C4-2B (cell line): ENCODE measurements around the gene IFITM1.
"Not testable (repeated sequence)": the region's sequence is repeated elsewhere in the genome, so short reads cannot be mapped to it uniquely, and the experiment has no call there.

Experiments used
- H3K27ac ChIP-seq: fragments of 450-650 bp; 2 replicates; pipeline ENCODE4 v1.5.1; 2017
- ZFX ChIP-seq: fragments of 450-650 bp; IDR thresholded peaks from 2 replicates; pipeline ENCODE4 v1.6.1; 2017
- TF ChIP-seq, protein P1 (sequence below): fragments of 450-650 bp; conservative IDR thresholded peaks from 2 replicates; pipeline ENCODE4 v1.5.1; 2017; ENCODE audit warnings: mild to moderate bottlenecking

The IFITM1 gene

GRCh38 chr11:284105-285020, 29.5 kb upstream of the IFITM1 start:
- H3K27ac ChIP-seq = no peak overlapping the region
- TF ChIP-seq, protein P1, sequence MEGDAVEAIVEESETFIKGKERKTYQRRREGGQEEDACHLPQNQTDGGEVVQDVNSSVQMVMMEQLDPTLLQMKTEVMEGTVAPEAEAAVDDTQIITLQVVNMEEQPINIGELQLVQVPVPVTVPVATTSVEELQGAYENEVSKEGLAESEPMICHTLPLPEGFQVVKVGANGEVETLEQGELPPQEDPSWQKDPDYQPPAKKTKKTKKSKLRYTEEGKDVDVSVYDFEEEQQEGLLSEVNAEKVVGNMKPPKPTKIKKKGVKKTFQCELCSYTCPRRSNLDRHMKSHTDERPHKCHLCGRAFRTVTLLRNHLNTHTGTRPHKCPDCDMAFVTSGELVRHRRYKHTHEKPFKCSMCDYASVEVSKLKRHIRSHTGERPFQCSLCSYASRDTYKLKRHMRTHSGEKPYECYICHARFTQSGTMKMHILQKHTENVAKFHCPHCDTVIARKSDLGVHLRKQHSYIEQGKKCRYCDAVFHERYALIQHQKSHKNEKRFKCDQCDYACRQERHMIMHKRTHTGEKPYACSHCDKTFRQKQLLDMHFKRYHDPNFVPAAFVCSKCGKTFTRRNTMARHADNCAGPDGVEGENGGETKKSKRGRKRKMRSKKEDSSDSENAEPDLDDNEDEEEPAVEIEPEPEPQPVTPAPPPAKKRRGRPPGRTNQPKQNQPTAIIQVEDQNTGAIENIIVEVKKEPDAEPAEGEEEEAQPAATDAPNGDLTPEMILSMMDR = no peak
- no peak for TF ChIP-seq ZFX

DNA sequence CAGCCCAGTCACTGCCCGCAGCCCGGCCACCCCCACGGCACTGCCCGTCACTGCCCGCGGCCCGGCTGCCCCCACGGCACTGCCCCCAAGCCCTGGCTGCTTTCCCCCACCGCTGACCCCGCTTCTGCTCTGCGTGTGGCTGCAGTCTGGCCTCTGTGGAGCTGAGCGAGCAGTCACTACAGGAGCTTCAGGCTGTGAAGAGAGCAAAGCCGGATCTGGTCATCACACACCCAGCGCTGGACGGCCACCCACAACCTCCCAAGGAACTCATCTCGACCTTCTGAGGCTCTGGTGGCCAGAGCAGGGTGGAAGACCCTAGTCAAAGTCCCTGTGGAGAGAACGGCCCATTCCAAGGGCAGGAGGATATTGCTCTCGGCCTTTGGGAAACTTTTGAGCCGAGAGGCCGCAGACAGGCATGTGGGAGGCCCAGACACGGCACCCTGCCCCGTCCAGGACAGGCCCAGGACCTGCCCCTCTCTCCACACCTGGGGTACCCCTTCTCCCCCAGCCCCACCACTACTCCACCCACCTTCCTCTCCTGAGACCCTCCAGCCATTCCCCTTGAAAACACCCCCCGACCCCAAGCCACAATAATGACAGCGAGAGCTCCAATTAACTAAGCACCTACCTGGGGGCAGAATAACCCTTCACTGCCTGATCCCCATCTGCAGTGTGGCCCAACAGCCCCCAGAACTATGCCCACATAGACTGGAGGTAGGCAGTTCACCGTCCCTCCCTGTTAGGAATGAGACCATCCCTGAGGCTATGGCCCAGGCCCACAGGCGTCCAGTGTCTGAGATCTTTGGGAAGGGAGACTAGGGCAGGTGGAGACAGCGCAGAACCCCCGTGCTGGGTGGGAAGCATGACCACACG, 28.6 kb upstream of the IFITM1 start:
- TF ChIP-seq ZFX = no peak
- TF ChIP-seq, protein P1 = no peak
- H3K27ac ChIP-seq = no peak overlapping the region

DNA sequence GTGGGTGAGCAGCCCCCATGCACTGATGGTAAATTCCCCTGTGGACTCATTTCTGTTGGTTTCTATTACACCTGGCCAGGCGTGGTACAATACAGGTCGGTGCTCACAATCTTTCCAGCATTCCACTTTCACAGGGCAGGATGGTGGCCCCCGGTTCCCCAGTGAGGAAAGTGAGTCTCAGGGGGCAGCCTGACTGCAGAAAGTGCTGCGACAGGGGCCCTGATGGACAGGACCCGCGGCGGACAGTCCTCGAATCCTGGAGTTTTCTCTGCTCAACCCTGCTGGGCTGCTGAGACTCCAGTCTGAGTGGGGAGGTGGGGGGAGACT, 28.0 kb upstream of the IFITM1 start:
- TF ChIP-seq, protein P1 = no peak
- no peak for TF ChIP-seq ZFX
- no peak overlapping the region for H3K27ac ChIP-seq

DNA sequence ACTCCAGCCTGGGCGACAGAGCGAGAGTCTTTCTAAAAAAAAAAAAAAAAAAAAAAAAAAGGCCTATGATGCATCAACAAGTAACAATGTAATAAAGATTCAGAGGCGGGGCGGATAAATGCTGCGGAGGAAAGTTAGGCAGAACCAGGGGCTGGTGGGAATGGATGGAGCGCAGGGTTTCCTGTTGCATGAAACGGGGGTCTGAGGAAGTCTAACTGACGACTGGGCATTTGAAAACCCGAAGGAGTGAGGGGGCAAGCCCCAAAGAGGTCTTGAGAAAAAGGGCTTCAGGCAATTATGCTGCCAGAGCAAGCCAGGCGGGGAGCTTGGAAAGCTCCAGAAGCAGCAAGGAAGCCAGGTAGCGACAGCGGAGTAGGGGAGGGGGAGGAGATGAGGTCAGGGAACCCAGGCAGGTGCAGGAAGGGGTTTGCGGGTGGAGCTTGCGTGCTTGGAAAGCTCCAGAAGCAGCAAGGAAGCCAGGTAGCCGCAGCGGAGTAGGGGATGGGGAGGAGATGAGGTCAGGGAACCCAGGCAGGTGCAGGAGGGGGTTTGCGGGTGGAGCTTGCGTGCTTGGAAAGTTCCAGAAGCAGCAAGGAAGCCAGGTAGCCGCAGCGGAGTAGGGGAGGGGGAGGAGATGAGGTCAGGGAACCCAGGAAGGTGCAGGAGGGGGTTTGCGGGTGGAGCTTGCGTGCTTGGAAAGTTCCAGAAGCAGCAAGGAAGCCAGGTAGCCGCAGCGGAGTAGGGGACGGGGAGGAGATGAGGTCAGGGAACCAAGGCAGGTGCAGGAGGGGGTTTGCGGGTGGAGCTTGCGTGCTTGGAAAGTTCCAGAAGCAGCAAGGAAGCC, 26.6 kb upstream of the IFITM1 start:
- not testable (repeated sequence) for H3K27ac ChIP-seq

DNA sequence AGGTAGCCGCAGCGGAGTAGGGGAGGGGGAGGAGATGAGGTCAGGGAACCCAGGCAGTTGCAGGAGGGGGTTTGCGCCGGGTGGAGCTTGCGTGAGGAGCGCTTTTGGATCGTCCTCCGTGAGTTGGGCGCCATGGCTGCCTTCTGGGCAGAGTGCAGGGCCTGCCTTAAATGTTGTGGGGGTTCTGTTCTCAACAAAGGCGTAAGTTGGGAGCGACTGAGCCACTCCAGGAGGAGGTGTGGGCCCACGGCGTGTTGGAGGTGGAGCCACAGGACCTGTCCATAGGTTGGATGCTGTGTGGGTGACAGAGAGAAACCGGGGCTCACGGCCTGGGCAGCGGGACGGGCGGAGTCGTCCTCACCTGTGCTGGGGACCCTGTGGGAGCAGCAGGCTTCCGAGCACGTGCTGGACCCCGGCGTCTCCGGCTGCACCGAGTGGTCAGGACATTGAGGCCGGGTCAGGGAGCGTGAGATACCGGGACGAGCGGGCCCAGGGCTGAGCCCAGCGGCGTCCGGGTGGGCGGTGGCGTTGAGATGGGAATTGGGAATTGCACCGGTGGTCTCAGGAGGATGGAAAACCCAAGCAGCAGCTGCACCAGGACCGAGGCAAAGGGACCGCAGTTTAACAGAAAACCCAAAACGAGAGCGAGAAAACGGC, 25.9 kb upstream of the IFITM1 start:
- TF ChIP-seq, protein P1 = no peak
- no peak for TF ChIP-seq ZFX
- H3K27ac ChIP-seq = peak overlapping the region; percentile 47; the same call in 1 of the 2 replicates

- TF ChIP-seq, protein P1 = no peak
- TF ChIP-seq ZFX = no peak
- peak within 1 kb of the TSS; percentile 47 for H3K27ac ChIP-seq
These were observed 25.1 kb upstream of the IFITM1 start, which contains the start of gene PGGHG for GRCh38 chr11:288478-289397. Gene PGGHG (plus strand): TSS chr11:289126. CDS start chr11:289817, 691 bp downstream.
